GM12878 (cell line): ENCODE measurements around the gene GMDS. TPM values are rescaled to one million over a fixed set of nuclear protein-coding genes. Genes with fewer than 3 reads are reported as not detected.
A peak's percentile ranks its signal among the peaks of the same experiment; 100 is the strongest.

Experiments
- ATAC-seq: fragments of 200-7000 bp; cut with Tn5 transposase; 3 replicates; pipeline ENCODE4 v1.9.1; 2020; ENCODE audit warnings: mild to moderate bottlenecking, moderate library complexity
- BruUV-seq: library from RNA; stranded (reverse); fragments of 400-500 nt; replicated peaks from 2 replicates; lab custom pipeline; 2021; lab: Mats Ljungman, UMichigan
- CTCF ChIA-PET: fragments of 300-600 bp; sonication (Branson Sonifier 250); formaldehyde crosslinking; extraction: SDS; loops from one replicate; lab custom pipeline; 2021; ENCODE audit warnings: inconsistent platforms; lab: Yijun Ruan, JAX
- POLR2A ChIA-PET: fragments of 350-600 bp; formaldehyde crosslinking; extraction: SDS; loops from one replicate; lab custom pipeline; 2021; ENCODE audit warnings: inconsistent platforms; lab: Charles Lee
- RAD21 ChIA-PET: fragments of 300-600 bp; sonication (Branson Sonifier 250); formaldehyde crosslinking; loops from one replicate; lab custom pipeline; 2023; ENCODE audit warnings: antibody characterized with exemption; ENCODE audit not compliant: unreplicated experiment; lab: Charles Lee
- SMC1A ChIA-PET: fragments of 300-600 bp; sonication (Branson Sonifier 250); formaldehyde crosslinking; loops from one replicate; lab custom pipeline; 2023; ENCODE audit not compliant: unreplicated experiment, uncharacterized antibody; lab: Charles Lee
- DNase-seq: peaks from one replicate; pipeline ENCODE4 v3.0.0-alpha.2; 2011; ENCODE audit warnings: low read depth, low spot score
- FAIRE-seq: peaks from 3 replicates; lab custom pipeline; 2011; peaks lifted over from hg19 to GRCh38; lab: Jason Lieb, UNC
- H2AFZ ChIP-seq: 2 replicates; pipeline ENCODE4 v1.6.0; 2011; ENCODE audit warnings: low read depth, low read length, control low read depth; ENCODE audit not compliant: control insufficient read depth
- H3K27ac ChIP-seq: 2 replicates; pipeline ENCODE4 v1.5.1; 2011; ENCODE audit warnings: control low read depth; ENCODE audit not compliant: control insufficient read depth, insufficient read depth
- H3K27me3 ChIP-seq, 2 experiments: replicated peaks in 1 of 2; 2 replicates each; pipeline versions ENCODE4 v1.6.0 to v1.6.1; 2011; ENCODE audit warnings: low read length in 1 of 2; ENCODE audit not compliant: control insufficient read depth in 2 of 2, insufficient read depth in 2 of 2
- H3K36me3 ChIP-seq, 2 experiments: 2 replicates each; pipeline ENCODE4 v1.5.1; 2011; ENCODE audit warnings: low read length in 1 of 2; ENCODE audit not compliant: control insufficient read depth in 2 of 2, insufficient read depth in 2 of 2
- H3K4me1 ChIP-seq: 2 replicates; pipeline ENCODE4 v1.6.1; 2011; ENCODE audit warnings: mild to moderate bottlenecking, low read length, moderate library complexity, mixed read lengths; ENCODE audit not compliant: control insufficient read depth, insufficient read depth
- H3K4me2 ChIP-seq: 2 replicates; pipeline ENCODE4 v1.6.0; 2011; ENCODE audit warnings: control low read depth; ENCODE audit not compliant: control insufficient read depth, insufficient read depth
- H3K4me3 ChIP-seq: fragments of 200-600 bp; sonication (generic); 2 replicates; pipeline ENCODE4 v1.5.1; 2016
- H3K79me2 ChIP-seq: 2 replicates; pipeline ENCODE4 v1.6.0; 2011; ENCODE audit warnings: low read length; ENCODE audit not compliant: control insufficient read depth, insufficient read depth
- H3K9ac ChIP-seq: 2 replicates; pipeline ENCODE4 v1.8.0; 2011; ENCODE audit warnings: low read length, control low read depth, mixed read lengths; ENCODE audit not compliant: control insufficient read depth, insufficient read depth
- H3K9me3 ChIP-seq: replicated peaks from 3 replicates; pipeline ENCODE4 v1.5.1; 2011; ENCODE audit warnings: mild to moderate bottlenecking, low read length; ENCODE audit not compliant: control insufficient read depth, insufficient read depth
- H4K20me1 ChIP-seq: 2 replicates; pipeline ENCODE4 v1.6.0; 2011; ENCODE audit not compliant: control insufficient read depth, insufficient read depth
- BCL3 ChIP-seq: IDR thresholded peaks from 2 replicates; pipeline ENCODE4 v1.6.1; 2011; ENCODE audit warnings: borderline replicate concordance, low read depth, mild to moderate bottlenecking, moderate library complexity, low read length; ENCODE audit not compliant: insufficient read depth, poor library complexity, severe bottlenecking
- FOS ChIP-seq: IDR thresholded peaks from 3 replicates; pipeline ENCODE4 v1.6.1; 2011; ENCODE audit warnings: borderline replicate concordance; ENCODE audit not compliant: insufficient read length; ENCODE audit errors: extremely low read depth
- IRF4 ChIP-seq: IDR thresholded peaks from 2 replicates; pipeline ENCODE4 v1.6.1; 2011; ENCODE audit warnings: low read depth, low read length
- MXI1 ChIP-seq: fragments of 150-350 bp; IDR thresholded peaks from 2 replicates; pipeline ENCODE4 v1.6.1; 2011; ENCODE audit warnings: low read depth, mild to moderate bottlenecking, inconsistent platforms, low read length, improper control_type of control experiment
- NFIC ChIP-seq: IDR thresholded peaks from 2 replicates; pipeline ENCODE4 v1.6.1; 2012; ENCODE audit warnings: low read depth, mild to moderate bottlenecking, inconsistent platforms, low read length, moderate library complexity
- NR2F1 ChIP-seq: fragments of 450-650 bp; conservative IDR thresholded peaks from 2 replicates; pipeline ENCODE4 v1.6.1; 2017; ENCODE audit warnings: mild to moderate bottlenecking
- PML ChIP-seq: IDR thresholded peaks from 2 replicates; pipeline ENCODE4 v1.6.1; 2012; ENCODE audit warnings: low read length, inconsistent platforms
- RUNX3 ChIP-seq: IDR thresholded peaks from 2 replicates; pipeline ENCODE4 v1.6.1; 2012; ENCODE audit warnings: low read length, inconsistent platforms
- ZNF217 ChIP-seq: fragments of 450-650 bp; IDR thresholded peaks from 2 replicates; pipeline ENCODE4 v1.6.1; 2017; ENCODE audit warnings: antibody characterized with exemption, mild to moderate bottlenecking
- WGBS: methylation state at CpG from one replicate; pipeline ENCODE4 v1.1.6; 2016; ENCODE audit warnings: low lambda C conversion rate; ENCODE audit not compliant: insufficient replicate concordance, insufficient coverage; ENCODE audit errors: missing lambda C conversion rate; 5-methylcytosine and 5-hydroxymethylcytosine counted together
- in situ Hi-C: fragments of 300-500 bp; cut with MboI; formaldehyde crosslinking; loops from 9 replicates; pipeline ENCODE4 v1.14.3; 2018; ENCODE audit warnings: mixed read lengths
- intact Hi-C: fragments of 100-400 bp; cut with micrococcal nuclease; formaldehyde crosslinking; loops from one replicate; pipeline ENCODE4 v1.14.2; 2022; ENCODE audit not compliant: unreplicated experiment
- polyA plus RNA-seq, 11 experiments: library from polyadenylated mRNA; depleted of rRNA in 4 of 11; unstranded in 6 of 11; stranded (reverse) in 5 of 11; fragments of >200 nt; fragmentation: Nextera tagmentation in 4 of 11; fragmentation: Illumina TruSeq in 1 of 11; extraction: Ambion mirVana in 4 of 11; extraction: Trizol in 1 of 11; gene quantifications; 1 replicate in 1 of 11; 2 replicates in 10 of 11; pipeline versions ENCODE4 v1.2.1 to v1.2.3, GENCODE V29; 2011 to 2016; ENCODE audit warnings: inconsistent platforms in 2 of 11, missing spikeins in 2 of 11, low read depth in 1 of 11
- total RNA-seq, 4 experiments: library from RNA; depleted of rRNA in 3 of 4; stranded (reverse); fragments of >200 nt in 3 of 4; fragmentation: Illumina TruSeq in 1 of 4; extraction: Trizol in 1 of 4; gene quantifications; 2 replicates each; pipeline versions ENCODE4 v1.2.1 to v1.2.3, GENCODE V29; 2013 to 2021
- TF ChIP-seq, protein P1 (sequence below), 3 experiments: IDR thresholded peaks in 2 of 3; conservative IDR thresholded peaks in 1 of 3; 2 replicates each; pipeline ENCODE4 v1.5.1; 2011; ENCODE audit warnings: low read depth in 3 of 3, low read length in 3 of 3, mild to moderate bottlenecking in 3 of 3, control low read depth in 2 of 3, moderate library complexity in 2 of 3, inconsistent platforms in 1 of 3, mixed read lengths in 1 of 3; ENCODE audit not compliant: control insufficient read depth in 2 of 3, insufficient read depth in 1 of 3; ENCODE audit errors: extremely low read depth in 1 of 3

GMDS gene
- total and polyA plus RNA-seq, 10 of the 15 experiments (the other 5 are each of a cell fraction or from before 2014, with no cell fraction given): 0.61 to 53.8 (median 29.3) TPM

- TF ChIP-seq BCL3 (peak; percentile 94), NFIC (peak; percentile 99), ZNF217 (peak; percentile 100), NR2F1 (peak; percentile 95)
- TF ChIP-seq, protein P1, sequence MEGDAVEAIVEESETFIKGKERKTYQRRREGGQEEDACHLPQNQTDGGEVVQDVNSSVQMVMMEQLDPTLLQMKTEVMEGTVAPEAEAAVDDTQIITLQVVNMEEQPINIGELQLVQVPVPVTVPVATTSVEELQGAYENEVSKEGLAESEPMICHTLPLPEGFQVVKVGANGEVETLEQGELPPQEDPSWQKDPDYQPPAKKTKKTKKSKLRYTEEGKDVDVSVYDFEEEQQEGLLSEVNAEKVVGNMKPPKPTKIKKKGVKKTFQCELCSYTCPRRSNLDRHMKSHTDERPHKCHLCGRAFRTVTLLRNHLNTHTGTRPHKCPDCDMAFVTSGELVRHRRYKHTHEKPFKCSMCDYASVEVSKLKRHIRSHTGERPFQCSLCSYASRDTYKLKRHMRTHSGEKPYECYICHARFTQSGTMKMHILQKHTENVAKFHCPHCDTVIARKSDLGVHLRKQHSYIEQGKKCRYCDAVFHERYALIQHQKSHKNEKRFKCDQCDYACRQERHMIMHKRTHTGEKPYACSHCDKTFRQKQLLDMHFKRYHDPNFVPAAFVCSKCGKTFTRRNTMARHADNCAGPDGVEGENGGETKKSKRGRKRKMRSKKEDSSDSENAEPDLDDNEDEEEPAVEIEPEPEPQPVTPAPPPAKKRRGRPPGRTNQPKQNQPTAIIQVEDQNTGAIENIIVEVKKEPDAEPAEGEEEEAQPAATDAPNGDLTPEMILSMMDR (IDR thresholded peaks at IDR 0.05 in 2 of 3, conservative IDR thresholded peaks at IDR 0.05 in 1 of 3; ENCODE audit: control insufficient read depth in 2 of 3, extremely low read depth in 1 of 3, insufficient read depth in 1 of 3, low read depth in 3 of 3, low read length in 3 of 3): no peak
These were observed 505.7 kb downstream of the GMDS start (continued) for GRCh38 chr6:1739680-1740079.

DNA sequence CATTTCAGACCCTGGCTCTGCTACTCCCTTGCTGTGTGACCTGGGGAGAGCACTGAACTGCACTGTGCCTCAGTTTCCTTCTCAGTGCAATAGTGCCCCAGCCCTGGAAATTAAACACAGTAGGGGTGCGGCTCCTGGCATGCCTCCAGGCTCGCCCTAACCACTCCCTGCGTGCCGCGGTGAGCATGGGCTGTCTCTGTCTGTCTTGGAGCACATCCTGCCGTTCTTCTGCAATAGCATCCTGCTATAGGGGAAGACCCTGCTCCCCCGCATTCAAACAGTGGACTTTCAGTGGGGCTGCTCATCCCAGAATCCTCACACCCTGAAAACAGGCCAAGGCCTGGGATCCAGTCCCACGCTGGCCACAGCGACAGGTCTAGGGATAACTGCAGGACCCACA is 506.2 kb downstream of the GMDS start:
- no peaks in the 10 kb centered on the region; the same call in 2 of the 3 replicates for H3K9me3 ChIP-seq
- no peak overlapping the region for H3K9ac ChIP-seq
- H2AFZ ChIP-seq: no peak overlapping the region
- DNase-seq: no peak
- no peak for FAIRE-seq
- POLR2A ChIA-PET: no interaction called here
- RAD21 ChIA-PET: no interaction called here
- H4K20me1 ChIP-seq: no peaks in the 10 kb centered on the region
- H3K4me2 ChIP-seq: peak overlapping the region; percentile 72
- peak overlapping the region; percentile 63 for H3K27ac ChIP-seq
- TF ChIP-seq FOS (no peak), PML (peak; percentile 60; the same call in 1 of the 2 replicates), IRF4 (0 out of 2 replicates have a peak, but pooled peaks have one; percentile 19), RUNX3 (peak; percentile 46), MXI1 (no peak)
- SMC1A ChIA-PET: interaction anchor here (1.2 kb wide), 1 partner anchor 30 kb away, joined by 6 read pairs; no protein-coding TSS in a partner anchor
- no peaks in the 10 kb centered on the region for H3K27me3 ChIP-seq
- ATAC-seq: peak; percentile 74
- in situ Hi-C loops (no loop called here), intact Hi-C loops (loop anchor here (1.0 kb wide), 1 partner anchor 31 kb away; no protein-coding TSS in a partner anchor)
- no peaks in the 10 kb centered on the region for H3K79me2 ChIP-seq
- no peaks in the 10 kb centered on the region for H3K36me3 ChIP-seq
- CTCF ChIA-PET: interaction anchor here (0.9 to 1.2 kb wide), 2 partner anchors 9 to 31 kb away, joined by 3 read pairs; no protein-coding TSS in a partner anchor
- H3K4me1 ChIP-seq: peaks cover 31% of the 10 kb centered on the region
- BruUV-seq: no TSS peak
- H3K4me3 ChIP-seq: peak overlapping the region; percentile 18; the same call in 1 of the 2 replicates
- WGBS: 8% methylated on average over 9 of the region's 9 CpGs
